Measurements from ENCODE around the gene LAMC2. TPM values are rescaled to one million over a fixed set of nuclear protein-coding genes. Genes with fewer than 3 reads are reported as not detected.

The LAMC2 gene
- total and polyA plus RNA-seq, 2 of the 8 experiments (the other 6 are each of a cell fraction or from before 2014, with no cell fraction given), result 4.6 to 12.9 TPM

DNA sequence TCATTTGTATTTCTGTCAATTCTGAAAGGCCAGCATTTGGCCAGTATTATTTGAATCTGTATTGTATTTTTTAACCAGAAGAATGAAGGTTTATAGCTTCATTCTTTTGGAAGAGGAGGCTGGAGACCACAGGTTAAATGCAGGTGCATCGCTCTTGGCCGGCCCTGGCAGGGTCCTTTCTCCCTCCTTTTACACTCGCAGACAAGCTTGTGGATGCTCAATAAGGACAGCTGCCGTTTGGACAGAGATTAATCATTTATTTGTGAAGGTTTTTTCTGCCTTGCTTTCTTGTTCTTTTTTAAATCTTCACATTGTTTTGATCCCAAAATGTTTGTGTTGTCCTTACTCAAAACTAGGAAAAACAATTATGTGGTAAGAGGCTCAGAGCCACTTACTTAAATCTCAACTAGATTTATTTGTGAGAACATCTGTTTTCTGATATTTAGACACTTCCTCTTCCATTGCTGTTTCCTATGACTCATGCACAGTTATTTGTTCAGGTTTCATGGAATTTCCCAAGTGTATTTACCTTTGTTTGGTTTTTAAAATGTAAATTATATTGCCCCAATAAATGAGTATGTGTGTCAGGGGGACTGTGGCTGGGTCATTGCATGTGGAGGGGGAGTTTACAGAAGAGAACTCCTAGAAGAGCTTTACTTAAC, 46.7 kb upstream of the LAMC2 start:
- no peaks in the 10 kb centered on the region for H3K79me2 ChIP-seq (ENCODE audit: control insufficient read depth in 1 of 2, insufficient read depth in 2 of 2, low read length in 2 of 2)
- no peak overlapping the region for H2AK5ac ChIP-seq (ENCODE audit: low read depth, low read length)
- no peak overlapping the region for H3K18ac ChIP-seq (ENCODE audit: extremely low read depth, low read length)
- H4K91ac ChIP-seq (replicated peaks; ENCODE audit: insufficient read length, low read length), result no peak overlapping the region
- no peak overlapping the region for H2BK15ac ChIP-seq (ENCODE audit: low read length)
- no peak overlapping the region for H3K56ac ChIP-seq (replicated peaks; ENCODE audit: insufficient read length, low read depth, low read length)
- no peak overlapping the region for H3K14ac ChIP-seq (ENCODE audit: insufficient read length)
- no peaks in the 10 kb centered on the region for H3K4me1 ChIP-seq (replicated peaks in 1 of 4; ENCODE audit: control insufficient read depth in 3 of 4, insufficient read depth in 4 of 4, low read length in 3 of 4)
- H3K23me2 ChIP-seq (ENCODE audit: low read depth, low read length), result no peaks in the 10 kb centered on the region
- no peak overlapping the region for H4K5ac ChIP-seq (ENCODE audit: insufficient read length, low read depth, low read length)
- TF ChIP-seq, protein P1, sequence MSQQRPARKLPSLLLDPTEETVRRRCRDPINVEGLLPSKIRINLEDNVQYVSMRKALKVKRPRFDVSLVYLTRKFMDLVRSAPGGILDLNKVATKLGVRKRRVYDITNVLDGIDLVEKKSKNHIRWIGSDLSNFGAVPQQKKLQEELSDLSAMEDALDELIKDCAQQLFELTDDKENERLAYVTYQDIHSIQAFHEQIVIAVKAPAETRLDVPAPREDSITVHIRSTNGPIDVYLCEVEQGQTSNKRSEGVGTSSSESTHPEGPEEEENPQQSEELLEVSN (IDR thresholded peaks at IDR 0.05), result no peak
- TF ChIP-seq FOSL1 (IDR thresholded peaks at IDR 0.05; ENCODE audit: insufficient read depth, low read depth, low read length), result no peak
- no peak for TF ChIP-seq SIN3A (conservative IDR thresholded peaks at IDR 0.05 in 1 of 2, IDR thresholded peaks at IDR 0.05 in 1 of 2; ENCODE audit: low read depth in 1 of 2, low read length in 2 of 2)
- TF ChIP-seq POLR2A (IDR thresholded peaks at IDR 0.05; ENCODE audit: control extremely low read depth in 1 of 2, low read depth in 2 of 2, low read length in 2 of 2), result no peak
- TF ChIP-seq HDAC2 (IDR thresholded peaks at IDR 0.05; ENCODE audit: borderline replicate concordance in 1 of 2, low read depth in 2 of 2, low read length in 2 of 2), result no peak
- TF ChIP-seq CTBP2 (IDR thresholded peaks at IDR 0.05; ENCODE audit: borderline replicate concordance, insufficient read depth, insufficient read length, low read length), result no peak
- H3K9me3 ChIP-seq (ENCODE audit: insufficient read depth in 2 of 2, low read depth in 1 of 2, low read length in 1 of 2), result no peaks in the 10 kb centered on the region
- H2BK120ac ChIP-seq (replicated peaks; ENCODE audit: low read depth, low read length), result no peak overlapping the region
- WGBS, 2 experiments (ENCODE audit: extremely low coverage in 1 of 2, insufficient coverage in 1 of 2, insufficient read length in 1 of 2, insufficient replicate concordance in 2 of 2, low coverage in 1 of 2, low lambda C conversion rate in 2 of 2, missing lambda C conversion rate in 1 of 2), result 91% methylated on average over 4 of the region's 4 CpGs; no CpG with 5 or more reads in 1 of the 2 experiments
- no peak overlapping the region for H3K4ac ChIP-seq (replicated peaks; ENCODE audit: insufficient read length, low read depth, low read length)
- H3K9ac ChIP-seq (replicated peaks in 1 of 4; ENCODE audit: extremely low read depth in 1 of 4, low read depth in 3 of 4, low read length in 3 of 4), result no peak overlapping the region
- H2BK20ac ChIP-seq (ENCODE audit: low read length), result no peak overlapping the region
- peaks cover 0 to 22% (median 19%) of the 10 kb centered on the region in 4 experiments; a peak in 6 of 8 replicates for H3K36me3 ChIP-seq (ENCODE audit: control insufficient read depth in 2 of 4, insufficient read depth in 4 of 4, low read length in 3 of 4)
- CTCF ChIA-PET (ENCODE audit: partially characterized antibody), result interaction anchor here (0.8 to 1.4 kb wide), 2 partner anchors 10 to 11 kb away, joined by 3 read pairs; no protein-coding TSS in a partner anchor
- no peak overlapping the region for H3K27ac ChIP-seq (ENCODE audit: low read depth, low read length)
- no peak overlapping the region for H2BK5ac ChIP-seq (ENCODE audit: low read depth, low read length)
- H3K23ac ChIP-seq (ENCODE audit: insufficient read length), result no peak overlapping the region
- no peak overlapping the region for H4K8ac ChIP-seq (ENCODE audit: extremely low read depth, insufficient read depth, low read length)
- H4K20me1 ChIP-seq (replicated peaks in 1 of 2; ENCODE audit: control insufficient read depth in 1 of 2, insufficient read depth in 2 of 2, low read length in 2 of 2), result no peaks in the 10 kb centered on the region
- no peak overlapping the region for H3K4me3 ChIP-seq (ENCODE audit: extremely low read depth in 1 of 4, insufficient read depth in 2 of 4, low read depth in 3 of 4, low read length in 4 of 4)
- no peak overlapping the region for H2AFZ ChIP-seq (ENCODE audit: low read length)
- FAIRE-seq, result no peak
- DNase-seq (ENCODE audit: low read depth in 1 of 2, low spot score in 2 of 2), result no peak
- H2BK12ac ChIP-seq (ENCODE audit: low read depth, low read length), result no peak overlapping the region
- H3K79me1 ChIP-seq (ENCODE audit: low read depth, low read length), result no peaks in the 10 kb centered on the region
- POLR2A ChIA-PET (ENCODE audit: partially characterized antibody), result no interaction called here
- no peak overlapping the region for H3K4me2 ChIP-seq (ENCODE audit: insufficient read depth in 1 of 2, low read depth in 2 of 2, low read length in 2 of 2)
- no peaks in the 10 kb centered on the region for H3K27me3 ChIP-seq (replicated peaks in 1 of 4; ENCODE audit: control insufficient read depth in 3 of 4, extremely low read depth in 1 of 4, insufficient read depth in 3 of 4, low read length in 3 of 4)
